Renal cortical epithelial cell (primary cell): ENCODE data around the gene FSCN2. TPM values are rescaled to one million over a fixed set of nuclear protein-coding genes. Genes with fewer than 3 reads are reported as not detected.
A peak's percentile ranks its signal among the peaks of the same experiment; 100 is the strongest.

Experiments
- DNase-seq: peaks from one replicate; pipeline ENCODE4 v3.0.0-alpha.2; 2011; ENCODE audit warnings: low read depth
- total RNA-seq: library from RNA; depleted of rRNA; stranded (reverse); fragments of >200 nt; gene quantifications from 2 replicates; pipeline ENCODE4 v1.2.3, GENCODE V29; 2014

Gene FSCN2
- total RNA-seq, 1 donor from 2014 or later, result 4.7 TPM

- DNase-seq, result no peak
Measured at GRCh38 chr17:81539961-81540675, 11.9 kb downstream of the FSCN2 start.

GRCh38 chr17:81540676-81541027, 12.5 kb downstream of the FSCN2 start:
- DNase-seq, result no peak

- DNase-seq, result no peak
Measured at GRCh38 chr17:81541123-81541522, 12.9 kb downstream of the FSCN2 start.

- no peak for DNase-seq
Measured at GRCh38 chr17:81542431-81543338, 14.5 kb downstream of the FSCN2 start.

- DNase-seq, result no peak
Measured at GRCh38 chr17:81543339-81543675, 15.1 kb downstream of the FSCN2 start.

GRCh38 chr17:81543756-81544155, 15.6 kb downstream of the FSCN2 start:
- no peak for DNase-seq

- no peak for DNase-seq
Measured at GRCh38 chr17:81544281-81544974, 16.3 kb downstream of the FSCN2 start.

- no peak for DNase-seq
Measured at GRCh38 chr17:81545160-81545949, 17.2 kb downstream of the FSCN2 start.

GRCh38 chr17:81546906-81547613, 18.9 kb downstream of the FSCN2 start:
- no peak for DNase-seq

- DNase-seq, result no peak
Measured at GRCh38 chr17:81547614-81547982, 19.4 kb downstream of the FSCN2 start.

- no peak for DNase-seq
Measured at GRCh38 chr17:81549031-81549557, 20.9 kb downstream of the FSCN2 start.

GRCh38 chr17:81549826-81550225, 21.6 kb downstream of the FSCN2 start:
- no peak for DNase-seq

GRCh38 chr17:81550285-81550684, 22.1 kb downstream of the FSCN2 start:
- no peak for DNase-seq

GRCh38 chr17:81550830-81551457, 22.8 kb downstream of the FSCN2 start:
- DNase-seq, result no peak

- no peak for DNase-seq
Measured at GRCh38 chr17:81551458-81552243, 23.5 kb downstream of the FSCN2 start.

- peak; percentile 36 for DNase-seq
Measured at GRCh38 chr17:81552244-81553017, 24.3 kb downstream of the FSCN2 start, which contains the start of gene FAAP100. TSS of gene FAAP100 (minus strand) at chr17:81552353. CDS start at chr17:81552330, 23 bp downstream.

- peak; percentile 72 for DNase-seq
Measured at GRCh38 chr17:81553018-81553615, 24.9 kb downstream of the FSCN2 start.

- DNase-seq, result peak; percentile 94
Measured at GRCh38 chr17:81553616-81554181, 25.5 kb downstream of the FSCN2 start.
